Sciatic nerve (tissue), 2 donors: Measurements from ENCODE around the gene PIGA. TPM values are rescaled to one million over a fixed set of nuclear protein-coding genes. Genes with fewer than 3 reads are reported as not detected.
"Not testable (repeated sequence)": the region's sequence is repeated elsewhere in the genome, so short reads cannot be mapped to it uniquely, and the experiment has no call there.

Experiments used
- ATAC-seq: fragments of 200-7000 bp; cut with Tn5 transposase; one replicate; pipeline ENCODE4 v1.9.1; 2020; ENCODE audit warnings: mild to moderate bottlenecking, moderate library complexity
- DNase-seq: peaks from one replicate; pipeline ENCODE4 v3.0.0-alpha.2; 2020; ENCODE audit warnings: low spot score
- intact Hi-C: fragments of 100-400 bp; cut with DNase I; formaldehyde crosslinking; loops from one replicate; pipeline ENCODE4 v1.14.2; 2022
- total RNA-seq: library from RNA; stranded (reverse); fragmentation: NEBNext Ultra II Directional; extraction: Animal tissue kit (Norgen Biotek cat#: 25700); gene quantifications from one replicate; pipeline ENCODE4 v1.2.1, GENCODE V29; 2021
- donor health status: DM: no; HTN: no; CAD: no.
- donor health status: DM: no; HTN: no; CAD: no.

The PIGA gene
- total RNA-seq, 1 donor from 2014 or later: 11.5 TPM

DNA sequence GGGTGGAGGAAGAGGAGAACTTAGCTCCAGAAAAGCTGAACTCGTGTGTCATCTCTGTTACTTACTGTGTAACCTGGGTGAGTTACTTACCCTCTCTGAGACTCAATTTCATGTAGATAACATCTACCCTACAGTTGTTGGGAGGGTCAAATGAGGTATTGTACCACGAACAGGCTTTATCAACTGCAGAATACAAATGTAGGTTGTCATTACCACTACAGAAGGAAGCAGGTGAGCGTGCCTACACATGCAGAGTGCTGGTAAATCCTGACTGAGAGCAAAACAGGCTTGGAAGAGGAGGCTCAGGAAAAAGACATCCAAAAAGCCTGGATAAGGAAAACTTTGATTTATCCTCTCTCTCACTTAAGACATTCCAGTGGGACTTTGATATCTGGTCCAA, 7.2 kb downstream of the PIGA start:
- ATAC-seq: no peak
- DNase-seq: no peak
- intact Hi-C loops: no loop called here

- DNase-seq: no peak
- intact Hi-C loops: no loop called here
- no peak for ATAC-seq
These were observed 12.9 kb downstream of the PIGA start for GRCh38 chrX:15322472-15322871.

- intact Hi-C loops: no loop called here
- DNase-seq: no peak
- ATAC-seq: no peak
These were observed 13.3 kb downstream of the PIGA start for GRCh38 chrX:15322072-15322471.

GRCh38 chrX:15321447-15321846, 13.9 kb downstream of the PIGA start:
- peak; percentile 42 for ATAC-seq
- intact Hi-C loops: no loop called here
- DNase-seq: no peak

GRCh38 chrX:15320297-15320696, 15.0 kb downstream of the PIGA start:
- no peak for DNase-seq
- intact Hi-C loops: no loop called here
- no peak for ATAC-seq

- no peak for ATAC-seq
- intact Hi-C loops: no loop called here
- DNase-seq: no peak
These were observed 16.2 kb downstream of the PIGA start for GRCh38 chrX:15319075-15319474.

GRCh38 chrX:15315509-15315908, 19.8 kb downstream of the PIGA start, which contains the start of gene ASB11:
Gene ASB11, minus strand, starts transcription at chrX:15315640. Its CDS starts 35 bp downstream, at chrX:15315605.
- intact Hi-C loops: no loop called here
- ATAC-seq (no peak), DNase-seq (no peak)

DNA sequence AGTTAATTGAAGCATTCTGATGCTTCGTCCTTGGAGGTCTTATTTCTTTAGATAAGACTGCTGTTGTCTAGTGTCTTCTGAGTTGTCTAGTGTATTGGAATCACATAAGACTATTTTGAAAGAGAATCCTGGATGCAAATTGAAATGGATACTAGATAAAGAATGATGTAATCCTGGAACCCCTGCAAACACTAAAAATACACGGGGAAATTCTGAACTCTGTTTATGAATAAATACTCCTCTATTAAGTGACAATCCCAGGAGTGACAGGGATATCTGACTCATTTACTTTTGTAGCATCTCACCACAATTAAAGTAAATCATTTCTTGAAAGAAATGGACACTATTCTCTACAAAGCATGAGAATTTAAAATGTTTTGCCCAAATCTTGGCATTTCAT, 20.9 kb downstream of the PIGA start:
- DNase-seq (no peak), ATAC-seq (no peak)
- intact Hi-C loops: no loop called here

- intact Hi-C loops: no loop called here
- DNase-seq: no peak
- no peak for ATAC-seq
These were observed 24.2 kb downstream of the PIGA start for GRCh38 chrX:15311119-15311518.

GRCh38 chrX:15310117-15310516, 25.2 kb downstream of the PIGA start:
- intact Hi-C loops: no loop called here
- DNase-seq: no peak
- peak; percentile 64 for ATAC-seq

GRCh38 chrX:15305899-15306298, 29.4 kb downstream of the PIGA start:
- intact Hi-C loops, ATAC-seq: not testable (repeated sequence)

DNA sequence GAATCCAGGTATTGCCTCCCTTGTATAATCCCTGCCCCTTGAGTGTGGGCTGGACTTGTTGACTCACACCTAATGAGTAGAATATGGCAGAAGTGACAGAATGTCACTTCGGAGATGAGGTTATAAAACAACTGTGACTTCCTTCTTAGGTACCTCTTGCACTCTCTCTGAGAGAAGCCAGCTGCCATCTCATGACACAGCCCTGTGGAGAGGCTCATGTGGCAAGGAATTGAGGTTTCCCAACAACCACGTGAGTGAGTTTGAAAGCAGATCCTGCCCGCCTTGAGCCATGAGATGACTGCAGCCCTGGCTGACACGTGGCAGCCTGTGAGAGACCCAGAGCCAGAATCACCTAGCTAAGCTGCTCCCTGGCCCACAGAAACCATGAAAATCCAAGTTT, 33.4 kb downstream of the PIGA start:
- DNase-seq (no peak), ATAC-seq (peak; percentile 80)
- intact Hi-C loops: no loop called here

More at GRCh38 chrX:15305899-15306298, 29.4 kb downstream of the PIGA start:
- not testable (repeated sequence) for DNase-seq

DNA sequence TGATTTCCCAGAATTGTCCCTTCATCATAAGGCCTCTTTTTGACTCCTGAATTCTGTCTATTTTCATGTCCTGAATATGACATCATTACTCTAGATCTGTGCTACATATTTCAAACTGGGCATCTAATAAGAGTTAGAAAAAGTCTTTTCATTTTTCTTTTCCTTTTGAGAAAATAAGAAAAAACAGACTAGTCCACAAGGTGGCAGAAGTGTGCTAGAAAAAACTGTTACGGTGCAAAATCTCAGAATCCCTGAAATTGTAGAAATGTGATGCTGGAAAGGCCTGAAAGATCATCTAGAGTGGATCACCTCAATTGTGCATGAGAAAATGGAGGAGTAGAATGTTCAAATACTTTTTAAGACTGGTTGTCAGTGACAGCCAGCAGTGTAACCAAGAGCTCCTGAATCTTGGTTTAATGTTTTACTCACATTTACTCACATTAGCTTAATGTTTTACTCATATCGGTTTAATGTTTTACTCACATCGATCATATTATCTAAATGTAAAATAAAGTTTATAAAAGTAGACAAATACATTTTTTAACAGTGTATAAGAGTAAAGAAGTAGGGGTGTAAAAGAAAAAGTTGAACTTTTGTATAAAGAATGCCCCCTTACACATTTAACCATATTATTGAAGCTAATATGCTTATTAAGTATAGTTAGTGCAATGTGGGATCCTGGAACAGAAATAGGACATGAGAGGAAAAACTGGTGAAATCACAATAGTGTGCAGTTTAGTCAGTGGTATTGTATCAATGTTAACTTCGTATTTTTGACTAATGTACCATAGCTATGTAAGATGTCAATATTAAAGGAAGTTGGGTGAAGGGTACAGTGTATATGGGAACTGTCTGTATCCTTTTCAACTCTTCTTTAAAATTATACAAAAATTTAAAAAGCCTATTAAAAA, 35.1 kb downstream of the PIGA start:
- intact Hi-C loops: no loop called here
- ATAC-seq: no peak

DNA sequence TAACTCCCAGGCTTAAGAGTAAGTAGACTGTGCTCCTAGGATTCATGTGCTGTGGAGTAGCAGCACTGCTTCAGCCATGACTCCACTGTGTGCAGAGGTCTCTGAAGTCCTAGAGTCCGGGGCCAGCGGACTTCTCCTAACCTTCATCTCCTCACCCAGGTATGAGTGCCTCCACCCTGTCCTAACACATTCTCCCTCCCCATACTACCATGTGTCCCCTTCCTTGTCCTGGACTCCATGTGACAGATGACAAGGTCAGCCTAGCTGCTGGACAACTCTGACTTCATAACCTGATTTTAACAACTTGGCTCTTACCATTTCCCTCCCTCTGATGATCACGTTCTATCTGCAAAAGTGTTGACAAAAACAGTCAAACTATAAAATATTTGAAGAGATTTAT, 36.5 kb downstream of the PIGA start:
- intact Hi-C loops: no loop called here
- no peak for ATAC-seq
- DNase-seq: no peak

More for the DNA sequence above, 35.1 kb downstream of the PIGA start:
- no peak for DNase-seq

DNA sequence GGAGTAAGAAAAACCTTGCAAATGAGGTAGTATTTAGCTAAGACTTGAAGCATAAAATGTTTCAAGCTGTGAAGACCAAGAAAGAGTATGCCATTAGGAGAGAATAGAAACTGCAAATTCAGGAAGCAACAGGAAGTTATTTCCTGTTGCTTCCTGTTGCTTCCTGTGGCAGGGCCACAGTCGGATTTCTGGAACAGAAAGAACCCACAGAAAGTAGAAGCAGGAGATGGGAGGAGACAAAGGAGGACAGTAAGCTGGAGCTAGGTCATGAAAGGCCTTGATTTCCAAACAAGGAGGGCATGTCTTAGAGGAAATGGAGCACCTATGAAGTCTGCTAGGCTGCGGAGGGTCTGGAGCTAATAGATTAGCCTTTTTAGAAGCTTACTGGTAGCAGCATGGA, 37.1 kb downstream of the PIGA start:
- intact Hi-C loops: no loop called here
- DNase-seq (no peak), ATAC-seq (no peak)

- DNase-seq: no peak
- intact Hi-C loops: no loop called here
These were observed 41.9 kb downstream of the PIGA start for GRCh38 chrX:15293451-15293850.

DNA sequence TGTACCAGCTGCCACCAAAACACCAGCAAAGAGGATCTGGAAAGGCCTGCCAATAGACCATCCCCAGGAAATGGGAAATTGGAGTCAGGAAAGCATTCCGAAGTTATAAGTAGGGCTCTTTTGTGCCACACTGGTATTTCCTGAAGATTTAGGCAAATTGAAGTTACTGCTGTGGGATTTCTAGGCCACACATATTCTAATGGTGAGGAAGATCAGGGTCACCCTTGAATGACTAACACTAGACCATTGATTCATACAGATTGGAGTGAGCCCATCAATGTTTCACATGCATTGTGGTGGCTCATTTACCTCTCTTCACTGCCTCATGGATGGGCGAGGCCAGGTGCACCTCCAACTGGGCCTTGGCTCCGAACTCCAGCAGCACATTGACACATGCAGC, 42.5 kb downstream of the PIGA start:
- no peak for DNase-seq
- intact Hi-C loops: no loop called here

More at GRCh38 chrX:15293451-15293850, 41.9 kb downstream of the PIGA start:
- no peak for ATAC-seq

GRCh38 chrX:15277604-15278003, 57.7 kb downstream of the PIGA start:
- DNase-seq: no peak
- no peak for ATAC-seq
- intact Hi-C loops: no loop called here

More for the DNA sequence above, 42.5 kb downstream of the PIGA start:
- ATAC-seq: no peak

DNA sequence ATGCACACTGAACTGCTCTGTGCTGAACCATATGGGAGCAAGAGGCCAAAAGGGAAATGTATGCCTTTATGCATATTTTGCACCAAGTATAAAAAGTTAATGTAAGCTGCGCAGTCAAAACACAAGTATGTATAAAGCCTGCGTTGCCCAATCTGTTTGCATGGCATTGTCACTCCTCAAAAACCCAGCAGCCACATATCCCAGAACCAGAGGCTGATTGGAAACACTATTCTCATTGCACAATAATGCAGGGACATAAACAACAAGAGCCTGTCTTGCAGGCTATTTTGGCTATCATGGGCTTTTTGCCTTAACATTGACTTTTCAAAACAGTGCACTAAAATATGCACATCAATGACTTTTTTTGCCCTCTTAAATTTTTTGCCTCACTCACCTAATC, 60.4 kb downstream of the PIGA start:
- no peak for DNase-seq
- ATAC-seq: no peak
- intact Hi-C loops: no loop called here

DNA sequence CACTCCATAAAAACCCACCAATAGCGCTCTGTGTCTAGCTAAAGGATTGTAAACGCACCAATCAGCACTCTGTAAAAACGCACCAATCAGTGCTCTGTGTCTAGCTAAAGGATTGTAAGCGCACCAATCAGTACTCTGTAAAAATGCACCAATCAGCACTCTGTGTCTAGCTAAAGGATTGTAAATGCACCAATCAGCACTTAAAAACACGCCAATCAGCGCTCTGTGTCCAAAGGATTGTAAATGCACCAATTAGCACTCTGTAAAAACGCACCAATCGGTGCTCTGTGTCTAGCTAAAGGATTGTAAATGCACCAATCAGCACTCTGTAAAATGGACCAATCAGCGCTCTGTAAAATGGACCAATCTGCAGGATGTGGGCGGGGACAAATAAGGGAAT, 62.0 kb downstream of the PIGA start:
- ATAC-seq, intact Hi-C loops, DNase-seq: not testable (repeated sequence)

DNA sequence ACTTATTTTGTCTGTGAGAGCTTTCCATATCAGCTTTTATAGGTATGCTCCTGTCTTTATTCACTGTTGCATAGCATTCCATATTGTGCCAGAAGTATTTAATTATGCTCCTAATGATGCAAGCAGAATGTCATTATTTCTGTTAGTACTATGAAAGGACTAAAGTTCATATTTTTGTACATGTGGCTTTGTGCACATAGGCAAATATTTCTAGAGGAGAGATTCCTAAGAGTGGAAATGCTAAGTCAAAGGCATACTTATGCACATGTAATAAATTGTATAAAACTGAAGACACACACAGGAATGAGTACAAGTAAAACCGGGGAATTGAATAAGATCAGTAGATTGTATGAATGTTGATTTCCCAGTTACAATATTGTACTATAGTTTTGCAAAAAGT, 63.6 kb downstream of the PIGA start:
- no peak for ATAC-seq
- DNase-seq: no peak
- intact Hi-C loops: no loop called here
